ENCODE data around the gene VMP1. TPM values are rescaled to one million over a fixed set of nuclear protein-coding genes. Genes with fewer than 3 reads are reported as not detected.

Gene VMP1
- total and polyA plus RNA-seq, 2 of the 4 experiments (the other 2 are of a cell fraction) = 89.8 to 197 TPM

DNA sequence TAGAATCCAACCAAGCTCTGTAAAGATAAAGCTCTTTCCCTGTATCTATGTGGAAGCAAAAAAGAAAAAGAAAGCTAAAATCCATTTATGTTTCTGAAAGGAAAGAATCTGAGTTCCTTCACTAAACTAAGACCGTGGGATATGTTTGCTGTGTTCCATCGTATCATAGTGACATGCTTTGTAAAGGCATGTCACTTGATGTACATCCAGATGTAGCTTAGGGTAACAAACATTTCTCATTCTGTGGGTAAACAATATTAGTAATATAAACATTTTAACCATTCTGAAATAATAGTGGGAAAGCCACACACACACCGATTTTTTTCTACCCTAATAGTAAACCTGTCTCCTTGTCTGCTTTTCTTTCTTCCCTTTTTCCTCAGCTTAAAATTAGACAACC, 107.2 kb downstream of the VMP1 start:
- Histone ChIP-seq H3K18ac (ENCODE audit: low read depth, low read length) (peak overlapping the region; percentile 94), H3K56ac (ENCODE audit: extremely low read depth, insufficient read depth, low read length) (no peak overlapping the region), H3K9ac (ENCODE audit: low read depth, low read length) (peak overlapping the region; percentile 6; the same call in 1 of the 2 replicates), H3K23ac (ENCODE audit: low read depth, low read length) (peak overlapping the region; percentile 39; the same call in 1 of the 2 replicates), H3K27ac (ENCODE audit: insufficient read depth, low read length) (no peak overlapping the region), H3K4me2 (ENCODE audit: low read depth, low read length) (peak overlapping the region; percentile 89), H2BK120ac (ENCODE audit: low read depth, low read length) (no peak overlapping the region), H2AK9ac (replicated peaks; ENCODE audit: low read depth, low read length, poor library complexity) (no peak overlapping the region), H3K36me3 (ENCODE audit: control insufficient read depth, insufficient read depth, low read length) (peaks cover 4% of the 10 kb centered on the region; the same call in 1 of the 2 replicates), H3K4me1 (ENCODE audit: control insufficient read depth, insufficient read depth, low read length) (peaks cover 9% of the 10 kb centered on the region), H2BK20ac (ENCODE audit: low read depth, low read length) (0 out of 2 replicates have a peak overlapping the region, but pooled peaks have one; percentile 11), H4K5ac (ENCODE audit: low read depth, low read length) (peak overlapping the region; percentile 89; the same call in 1 of the 2 replicates), H3K27me3 (ENCODE audit: control insufficient read depth, insufficient read depth, low read length) (no peaks in the 10 kb centered on the region), H4K8ac (ENCODE audit: low read depth in 2 of 2, low read length in 2 of 2) (no peak overlapping the region), H3K4me3 (ENCODE audit: insufficient read depth, low read depth, low read length) (no peak overlapping the region), H4K20me1 (ENCODE audit: insufficient read depth, low read length) (no peaks in the 10 kb centered on the region), H3K14ac (replicated peaks; ENCODE audit: low read depth, low read length) (no peak overlapping the region; the same call in 1 of the 2 replicates), H2BK15ac (ENCODE audit: low read depth, low read length) (no peak overlapping the region), H3K79me1 (ENCODE audit: low read depth in 1 of 2, low read length in 2 of 2) (peaks cover 10% of the 10 kb centered on the region in 2 experiments; a peak in 3 of 4 replicates), H3K4ac (ENCODE audit: low read depth, low read length) (no peak overlapping the region), H2AK5ac (ENCODE audit: low read depth, low read length) (no peak overlapping the region), H2AFZ (replicated peaks; ENCODE audit: low read length, poor library complexity) (no peak overlapping the region), H4K91ac (ENCODE audit: insufficient read depth, low read depth, low read length) (no peak overlapping the region), H3K9me1 (ENCODE audit: insufficient read depth, low read length) (peaks cover 7% of the 10 kb centered on the region; the same call in 1 of the 2 replicates), H3K9me3 (ENCODE audit: control insufficient read depth, insufficient read depth, low read length) (no peaks in the 10 kb centered on the region), H2BK5ac (ENCODE audit: low read depth, low read length, poor library complexity, severe bottlenecking) (peak overlapping the region; percentile 32)
- ChIA-PET POLR2A (ENCODE audit: unreplicated experiment) (no interaction called here), CTCF (interaction anchor here (0.6 kb wide), 1 partner anchor 155 kb away, joined by 4 read pairs; no protein-coding TSS in a partner anchor)
- no peak for DNase-seq
- intact Hi-C loops (cut with micrococcal nuclease) (no loop called here), in situ Hi-C loops (cut with MboI; ENCODE audit: low sequenced_read_pairs) (no loop called here), dilution Hi-C loops (cut with HindIII; ENCODE audit: low sequenced_read_pairs, unreplicated experiment) (no loop called here)
- no peak; the same call in 1 of the 2 replicates for ATAC-seq (ENCODE audit: low read depth)
- no peak for TF ChIP-seq RFX5 (IDR thresholded peaks at IDR 0.05; ENCODE audit: low read depth, low read length)
- TF ChIP-seq SMC3 (IDR thresholded peaks at IDR 0.05; ENCODE audit: low read depth, low read length) = no peak
- no TSS peak for BruUV-seq (replicated peaks)
- WGBS, 2 experiments (ENCODE audit: extremely low coverage in 2 of 2, insufficient read length in 1 of 2) = no CpG with 5 or more reads among the region's 3 CpGs

Data from IMR-90 (cell line).